GM12878 (cell line): ENCODE data around the gene PSMB10. TPM values are rescaled to one million over a fixed set of nuclear protein-coding genes. Genes with fewer than 3 reads are reported as not detected.

Experiments used
- ATAC-seq: fragments of 200-7000 bp; cut with Tn5 transposase; 3 replicates; pipeline ENCODE4 v1.9.1; 2020; ENCODE audit warnings: mild to moderate bottlenecking, moderate library complexity
- BruUV-seq: library from RNA; stranded (reverse); fragments of 400-500 nt; replicated peaks from 2 replicates; lab custom pipeline; 2021; lab: Mats Ljungman, UMichigan
- CTCF ChIA-PET: fragments of 300-600 bp; sonication (Branson Sonifier 250); formaldehyde crosslinking; extraction: SDS; loops from one replicate; lab custom pipeline; 2021; ENCODE audit warnings: inconsistent platforms; lab: Yijun Ruan, JAX
- POLR2A ChIA-PET: fragments of 350-600 bp; formaldehyde crosslinking; extraction: SDS; loops from one replicate; lab custom pipeline; 2021; ENCODE audit warnings: inconsistent platforms; lab: Charles Lee
- RAD21 ChIA-PET: fragments of 300-600 bp; sonication (Branson Sonifier 250); formaldehyde crosslinking; loops from one replicate; lab custom pipeline; 2023; ENCODE audit warnings: antibody characterized with exemption; ENCODE audit not compliant: unreplicated experiment; lab: Charles Lee
- SMC1A ChIA-PET: fragments of 300-600 bp; sonication (Branson Sonifier 250); formaldehyde crosslinking; loops from one replicate; lab custom pipeline; 2023; ENCODE audit not compliant: unreplicated experiment, uncharacterized antibody; lab: Charles Lee
- DNase-seq: peaks from one replicate; pipeline ENCODE4 v3.0.0-alpha.2; 2011; ENCODE audit warnings: low read depth, low spot score
- FAIRE-seq: peaks from 3 replicates; lab custom pipeline; 2011; peaks lifted over from hg19 to GRCh38; lab: Jason Lieb, UNC
- H2AFZ ChIP-seq: 2 replicates; pipeline ENCODE4 v1.6.0; 2011; ENCODE audit warnings: low read depth, low read length, control low read depth; ENCODE audit not compliant: control insufficient read depth
- H3K27ac ChIP-seq: 2 replicates; pipeline ENCODE4 v1.5.1; 2011; ENCODE audit warnings: control low read depth; ENCODE audit not compliant: control insufficient read depth, insufficient read depth
- H3K27me3 ChIP-seq, 2 experiments: replicated peaks in 1 of 2; 2 replicates each; pipeline versions ENCODE4 v1.6.0 to v1.6.1; 2011; ENCODE audit warnings: low read length in 1 of 2; ENCODE audit not compliant: control insufficient read depth in 2 of 2, insufficient read depth in 2 of 2
- H3K36me3 ChIP-seq, 2 experiments: 2 replicates each; pipeline ENCODE4 v1.5.1; 2011; ENCODE audit warnings: low read length in 1 of 2; ENCODE audit not compliant: control insufficient read depth in 2 of 2, insufficient read depth in 2 of 2
- H3K4me1 ChIP-seq: 2 replicates; pipeline ENCODE4 v1.6.1; 2011; ENCODE audit warnings: mild to moderate bottlenecking, low read length, moderate library complexity, mixed read lengths; ENCODE audit not compliant: control insufficient read depth, insufficient read depth
- H3K4me2 ChIP-seq: 2 replicates; pipeline ENCODE4 v1.6.0; 2011; ENCODE audit warnings: control low read depth; ENCODE audit not compliant: control insufficient read depth, insufficient read depth
- H3K4me3 ChIP-seq: fragments of 200-600 bp; sonication (generic); 2 replicates; pipeline ENCODE4 v1.5.1; 2016
- H3K79me2 ChIP-seq: 2 replicates; pipeline ENCODE4 v1.6.0; 2011; ENCODE audit warnings: low read length; ENCODE audit not compliant: control insufficient read depth, insufficient read depth
- H3K9ac ChIP-seq: 2 replicates; pipeline ENCODE4 v1.8.0; 2011; ENCODE audit warnings: low read length, control low read depth, mixed read lengths; ENCODE audit not compliant: control insufficient read depth, insufficient read depth
- H3K9me3 ChIP-seq: replicated peaks from 3 replicates; pipeline ENCODE4 v1.5.1; 2011; ENCODE audit warnings: mild to moderate bottlenecking, low read length; ENCODE audit not compliant: control insufficient read depth, insufficient read depth
- H4K20me1 ChIP-seq: 2 replicates; pipeline ENCODE4 v1.6.0; 2011; ENCODE audit not compliant: control insufficient read depth, insufficient read depth
- BCL11A ChIP-seq: IDR thresholded peaks from 2 replicates; pipeline ENCODE4 v1.6.1; 2011; ENCODE audit warnings: low read depth, low read length
- BCLAF1 ChIP-seq: fragments of 450-650 bp; IDR thresholded peaks from 2 replicates; pipeline ENCODE4 v1.6.1; 2017; ENCODE audit warnings: antibody characterized with exemption, mild to moderate bottlenecking, moderate library complexity
- JUND ChIP-seq: IDR thresholded peaks from 2 replicates; pipeline ENCODE4 v1.6.1; 2012; ENCODE audit warnings: low read depth, mild to moderate bottlenecking, low read length, improper control_type of control experiment, moderate library complexity
- PKNOX1 ChIP-seq: fragments of 450-650 bp; IDR thresholded peaks from 2 replicates; pipeline ENCODE4 v1.6.1; 2016; ENCODE audit warnings: mild to moderate bottlenecking
- PML ChIP-seq: IDR thresholded peaks from 2 replicates; pipeline ENCODE4 v1.6.1; 2012; ENCODE audit warnings: low read length, inconsistent platforms
- POLR2A ChIP-seq: IDR thresholded peaks from 2 replicates; pipeline ENCODE4 v1.6.1; 2011; ENCODE audit warnings: low read depth, mild to moderate bottlenecking, low read length
- POLR2AphosphoS5 ChIP-seq: IDR thresholded peaks from 2 replicates; pipeline ENCODE4 v1.6.1; 2011; ENCODE audit warnings: mild to moderate bottlenecking, low read length, inconsistent platforms
- RB1 ChIP-seq: fragments of 450-650 bp; formaldehyde crosslinking; IDR thresholded peaks from 2 replicates; pipeline ENCODE4 v1.6.1; 2017; ENCODE audit warnings: mild to moderate bottlenecking, borderline replicate concordance
- REST ChIP-seq: IDR thresholded peaks from 2 replicates; pipeline ENCODE4 v1.6.1; 2012; ENCODE audit warnings: mild to moderate bottlenecking, low read depth, low read length
- WGBS: methylation state at CpG from one replicate; pipeline ENCODE4 v1.1.6; 2016; ENCODE audit warnings: low lambda C conversion rate; ENCODE audit not compliant: insufficient replicate concordance, insufficient coverage; ENCODE audit errors: missing lambda C conversion rate; 5-methylcytosine and 5-hydroxymethylcytosine counted together
- in situ Hi-C: fragments of 300-500 bp; cut with MboI; formaldehyde crosslinking; loops from 9 replicates; pipeline ENCODE4 v1.14.3; 2018; ENCODE audit warnings: mixed read lengths
- intact Hi-C: fragments of 100-400 bp; cut with micrococcal nuclease; formaldehyde crosslinking; loops from one replicate; pipeline ENCODE4 v1.14.2; 2022; ENCODE audit not compliant: unreplicated experiment
- polyA plus RNA-seq, 11 experiments: library from polyadenylated mRNA; depleted of rRNA in 4 of 11; unstranded in 6 of 11; stranded (reverse) in 5 of 11; fragments of >200 nt; fragmentation: Nextera tagmentation in 4 of 11; fragmentation: Illumina TruSeq in 1 of 11; extraction: Ambion mirVana in 4 of 11; extraction: Trizol in 1 of 11; gene quantifications; 1 replicate in 1 of 11; 2 replicates in 10 of 11; pipeline versions ENCODE4 v1.2.1 to v1.2.3, GENCODE V29; 2011 to 2016; ENCODE audit warnings: inconsistent platforms in 2 of 11, missing spikeins in 2 of 11, low read depth in 1 of 11
- total RNA-seq, 4 experiments: library from RNA; depleted of rRNA in 3 of 4; stranded (reverse); fragments of >200 nt in 3 of 4; fragmentation: Illumina TruSeq in 1 of 4; extraction: Trizol in 1 of 4; gene quantifications; 2 replicates each; pipeline versions ENCODE4 v1.2.1 to v1.2.3, GENCODE V29; 2013 to 2021

The PSMB10 gene
- total and polyA plus RNA-seq, 10 of the 15 experiments (the other 5 are each of a cell fraction or from before 2014, with no cell fraction given): 24.1 to 308 (median 151) TPM

- ChIA-PET RAD21 (no interaction called here), SMC1A (interaction anchor here (1.2 kb wide), 1 partner anchor 101 kb away, joined by 3 read pairs; no protein-coding TSS in a partner anchor), CTCF (interaction anchor here (1.3 to 3.5 kb wide), 4 partner anchors 50 to 266 kb away, joined by 3 to 15 read pairs (median 8); partner anchors contain the start of gene NRN1L), POLR2A (interaction anchor here (1.4 kb wide), 1 partner anchor 37 kb away, joined by 4 read pairs; no protein-coding TSS in a partner anchor)
- Histone ChIP-seq H3K4me1 (peaks cover 5% of the 10 kb centered on the region), H2AFZ (no peak overlapping the region), H3K4me3 (no peak overlapping the region), H3K27ac (no peak overlapping the region), H3K9ac (no peak overlapping the region), H4K20me1 (no peaks in the 10 kb centered on the region), H3K4me2 (no peak overlapping the region), H3K36me3 (peaks cover 21 to 30% of the 10 kb centered on the region in 2 experiments), H3K27me3 (no peaks in the 10 kb centered on the region), H3K9me3 (no peaks in the 10 kb centered on the region), H3K79me2 (peaks cover 31% of the 10 kb centered on the region)
- WGBS: 98% methylated on average over 7 of the region's 7 CpGs
- TF ChIP-seq POLR2A: peak; percentile 72
- no peak for TF ChIP-seq JUND
- TF ChIP-seq REST: no peak
- no peak for TF ChIP-seq RB1
- TF ChIP-seq PML: 0 out of 2 replicates have a peak, but pooled peaks have one; percentile 9
- peak; percentile 29; the same call in 1 of the 2 replicates for TF ChIP-seq POLR2AphosphoS5
- no peak for TF ChIP-seq PKNOX1
- TF ChIP-seq BCLAF1: no peak
- no peak for TF ChIP-seq BCL11A
- in situ Hi-C loops (no loop called here), intact Hi-C loops (no loop called here)
- ATAC-seq: no peak
- no peak for FAIRE-seq
- no TSS peak for BruUV-seq
- DNase-seq: no peak
These were observed 2.8 kb downstream of the PSMB10 start for GRCh38 chr16:67933805-67934204.
